IPS-NIHi7 (cell line): ENCODE measurements around the gene GUCA2B.

Source experiments
- DNase-seq: peaks from one replicate; pipeline ENCODE4 v3.0.0; 2012; ENCODE audit warnings: mixed read lengths; ENCODE audit errors: extremely low spot score

Gene GUCA2B

DNA sequence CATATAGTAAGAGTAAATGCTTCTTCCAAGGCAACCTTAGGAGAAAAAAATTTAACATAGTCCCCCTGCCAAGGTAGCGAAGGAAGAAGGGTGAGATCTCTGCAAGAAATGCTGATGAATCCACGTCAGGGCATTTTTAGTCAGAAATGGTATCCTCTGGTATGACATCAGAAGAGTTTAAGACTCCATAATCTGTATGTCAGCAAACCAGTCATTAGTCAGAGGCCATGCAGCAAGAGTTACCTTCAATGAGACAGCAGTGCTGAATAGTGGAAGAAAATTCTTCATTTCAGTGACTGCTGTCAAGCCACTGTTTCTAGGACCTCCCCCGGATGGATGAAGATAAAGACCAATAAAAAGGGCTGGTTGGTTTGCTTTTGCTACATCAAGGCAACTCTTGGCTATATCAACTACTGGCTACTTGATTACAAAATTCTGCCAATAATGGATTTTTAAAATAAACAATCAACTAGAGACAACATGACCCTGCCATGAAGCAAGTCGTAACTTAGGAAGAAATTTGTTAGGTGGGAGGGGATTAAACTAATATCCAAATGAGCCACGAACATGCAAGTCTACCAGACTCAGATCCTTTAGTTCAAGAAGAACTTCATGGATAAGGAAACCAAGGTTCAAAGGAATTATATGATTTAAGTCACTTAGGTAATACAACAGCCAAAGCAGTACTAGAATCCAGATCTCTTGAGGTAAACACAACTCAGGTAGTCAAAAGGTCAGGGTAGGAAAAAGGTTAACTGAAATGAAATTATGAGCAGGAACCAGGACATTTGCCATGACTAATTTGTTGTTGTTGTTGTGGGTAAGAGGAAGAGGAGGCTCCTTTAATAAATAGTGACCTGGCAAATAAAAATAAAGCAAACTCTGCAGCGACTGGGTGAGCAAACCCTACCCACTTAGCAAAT is 37.0 kb downstream of the GUCA2B start:
- no peak for DNase-seq

- no peak for DNase-seq
Observed at GRCh38 chr1:42191319-42191718, 38.1 kb downstream of the GUCA2B start.

DNA sequence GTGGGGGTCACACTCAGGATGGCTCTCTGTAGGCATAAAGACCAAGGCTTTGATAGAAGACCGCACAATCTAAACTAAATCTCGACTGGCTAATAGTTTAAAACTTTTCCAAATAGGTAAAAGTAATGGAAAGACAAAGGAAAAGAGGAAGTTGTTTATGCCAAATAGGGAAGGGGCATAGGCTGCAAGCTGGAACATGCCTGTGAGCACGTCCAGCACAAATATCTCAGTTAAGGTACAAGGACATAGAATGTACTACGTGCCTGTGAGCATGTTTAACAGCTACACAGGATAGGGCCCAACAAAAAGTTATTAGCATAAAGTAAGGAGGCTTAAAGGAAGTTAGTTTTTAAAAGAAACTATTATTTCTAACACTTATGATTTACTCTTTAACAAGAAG is 38.9 kb downstream of the GUCA2B start:
- no peak for DNase-seq

- DNase-seq = no peak
Observed at GRCh38 chr1:42195841-42196240, 42.6 kb downstream of the GUCA2B start.

- no peak for DNase-seq
Observed at GRCh38 chr1:42198251-42198650, 45.0 kb downstream of the GUCA2B start.

- no peak for DNase-seq
Observed at GRCh38 chr1:42201986-42202385, 48.8 kb downstream of the GUCA2B start.
